Upper lobe of left lung (tissue), 6 donors: ENCODE measurements around the gene PAK4. TPM values are rescaled to one million over a fixed set of nuclear protein-coding genes. Genes with fewer than 3 reads are reported as not detected.

ENCODE experiments used
- ATAC-seq, 2 donors: fragments of 200-7000 bp; cut with Tn5 transposase; one replicate each; pipeline ENCODE4 v1.9.1; 2022; ENCODE audit warnings: mild to moderate bottlenecking in 2 of 2, moderate library complexity in 2 of 2; ENCODE audit not compliant: low FRiP score in 2 of 2
- DNase-seq, 2 donors: peaks; one replicate each; pipeline ENCODE4 v3.0.0-alpha.2; 2019 to 2020
- H3K27ac ChIP-seq, 4 donors: fragments of 200-600 bp; sonication (generic); one replicate each; pipeline ENCODE4 v1.5.1; 2016 to 2019
- H3K27me3 ChIP-seq, 4 donors: fragments of 200-600 bp; sonication (generic); one replicate each; pipeline ENCODE4 v1.5.1; 2017 to 2019
- H3K36me3 ChIP-seq, 4 donors: fragments of 200-600 bp; sonication (generic); one replicate each; pipeline ENCODE4 v1.5.1; 2016 to 2019
- H3K4me1 ChIP-seq, 4 donors: fragments of 200-600 bp; sonication (generic); one replicate each; pipeline ENCODE4 v1.5.1; 2018 to 2019
- H3K4me3 ChIP-seq, 4 donors: fragments of 200-600 bp; sonication (generic); one replicate each; pipeline ENCODE4 v1.5.1; 2017 to 2019; ENCODE audit warnings: mild to moderate bottlenecking in 2 of 4, moderate library complexity in 1 of 4
- H3K9me3 ChIP-seq, 4 donors: fragments of 200-600 bp; sonication (generic); one replicate each; pipeline ENCODE4 v1.5.1; 2018 to 2019
- EP300 ChIP-seq, 4 donors: sonication (generic); formaldehyde crosslinking; IDR thresholded peaks; one replicate each; pipeline ENCODE4 v1.5.1; 2017; ENCODE audit warnings: antibody characterized with exemption in 4 of 4, control low read depth in 2 of 4
- POLR2A ChIP-seq, 4 donors: fragments of 450-650 bp; IDR thresholded peaks; one replicate each; pipeline ENCODE4 v1.5.1; 2016 to 2017; ENCODE audit warnings: antibody characterized with exemption in 4 of 4, mild to moderate bottlenecking in 2 of 4
- POLR2AphosphoS5 ChIP-seq, 2 donors: sonication (generic); formaldehyde crosslinking; IDR thresholded peaks; one replicate each; pipeline ENCODE4 v1.5.1; 2017; ENCODE audit warnings: antibody characterized with exemption in 2 of 2
- WGBS, 2 donors: methylation state at CpG; one replicate each; pipeline ENCODE4 v1.1.5; 2017 to 2018; 5-methylcytosine and 5-hydroxymethylcytosine counted together
- total RNA-seq, 6 donors: library from RNA; depleted of rRNA in 4 of 6; stranded (reverse); fragments of >200 nt in 4 of 6; gene quantifications; one replicate each; pipeline versions ENCODE4 v1.1.0 to v1.2.1, GENCODE V29; 2016 to 2021
- TF ChIP-seq, protein P1 (sequence below), 6 experiments: fragments of 450-650 bp in 4 of 6; fragments of 200-600 bp in 2 of 6; sonication (generic) in 2 of 6; IDR thresholded peaks; one replicate each; pipeline ENCODE4 v1.5.1; 2016 to 2019; ENCODE audit warnings: antibody characterized with exemption in 6 of 6
- donor health status: DM: no; HTN: no; CAD: no; lungs with moderate emphysema.
- donor health status: DM: no; HTN: yes; CAD: no; lungs with severe emphysema.

The PAK4 gene
- total RNA-seq, 6 donors from 2014 or later: 23.4 to 88.2 (median 54.4) TPM

DNA sequence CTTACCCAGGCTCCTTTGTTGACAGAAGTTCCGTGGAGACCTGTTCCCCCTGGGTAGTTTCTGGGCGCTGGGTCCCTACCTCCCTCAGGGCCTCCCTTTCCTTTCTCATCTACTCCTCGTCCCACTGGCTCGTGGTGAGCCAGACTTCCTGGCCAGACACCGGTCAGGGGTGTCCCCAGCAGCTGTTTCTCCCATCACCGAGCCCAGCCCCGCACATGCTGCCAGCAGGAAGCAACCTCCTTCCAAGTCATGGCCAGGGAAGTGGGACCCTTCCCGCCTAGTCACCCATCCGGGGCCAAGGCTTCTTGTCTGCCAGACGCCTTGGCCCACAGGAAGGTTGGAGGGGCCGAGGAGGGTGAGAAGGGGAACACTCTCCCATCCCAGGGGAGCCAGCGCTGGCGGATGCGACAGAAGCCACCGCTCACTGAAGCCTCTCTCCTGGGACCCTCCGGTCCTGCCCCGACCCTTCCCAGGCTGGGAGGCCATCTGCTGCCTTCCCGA is 5.7 kb downstream of the PAK4 start:
- no peak overlapping the region for H3K4me3 ChIP-seq
- no peaks in the 10 kb centered on the region for H3K36me3 ChIP-seq
- peak overlapping the region; percentile 74 to 94 (median 84) for H3K27ac ChIP-seq
- DNase-seq: peak in 1 of 2 donors; percentile 42
- WGBS, 2 donors: 36 to 45% methylated on average over 14 to 18 of the region's 18 CpGs
- TF ChIP-seq POLR2A (IDR thresholded peaks at IDR 0.05): no peak
- peak; percentile 68 to 71 for TF ChIP-seq POLR2AphosphoS5 (IDR thresholded peaks at IDR 0.05)
- peak in 1 of 4 donors; percentile 28 for TF ChIP-seq EP300 (IDR thresholded peaks at IDR 0.05)
- H3K9me3 ChIP-seq: no peaks in the 10 kb centered on the region
- H3K27me3 ChIP-seq: no peaks in the 10 kb centered on the region
- peaks cover 79 to 88% (median 83%) of the 10 kb centered on the region in 4 donors for H3K4me1 ChIP-seq
- no peak for ATAC-seq

- TF ChIP-seq EP300 (IDR thresholded peaks at IDR 0.05): peak in 2 of 4 donors; percentile 71 to 92
- TF ChIP-seq, protein P1, sequence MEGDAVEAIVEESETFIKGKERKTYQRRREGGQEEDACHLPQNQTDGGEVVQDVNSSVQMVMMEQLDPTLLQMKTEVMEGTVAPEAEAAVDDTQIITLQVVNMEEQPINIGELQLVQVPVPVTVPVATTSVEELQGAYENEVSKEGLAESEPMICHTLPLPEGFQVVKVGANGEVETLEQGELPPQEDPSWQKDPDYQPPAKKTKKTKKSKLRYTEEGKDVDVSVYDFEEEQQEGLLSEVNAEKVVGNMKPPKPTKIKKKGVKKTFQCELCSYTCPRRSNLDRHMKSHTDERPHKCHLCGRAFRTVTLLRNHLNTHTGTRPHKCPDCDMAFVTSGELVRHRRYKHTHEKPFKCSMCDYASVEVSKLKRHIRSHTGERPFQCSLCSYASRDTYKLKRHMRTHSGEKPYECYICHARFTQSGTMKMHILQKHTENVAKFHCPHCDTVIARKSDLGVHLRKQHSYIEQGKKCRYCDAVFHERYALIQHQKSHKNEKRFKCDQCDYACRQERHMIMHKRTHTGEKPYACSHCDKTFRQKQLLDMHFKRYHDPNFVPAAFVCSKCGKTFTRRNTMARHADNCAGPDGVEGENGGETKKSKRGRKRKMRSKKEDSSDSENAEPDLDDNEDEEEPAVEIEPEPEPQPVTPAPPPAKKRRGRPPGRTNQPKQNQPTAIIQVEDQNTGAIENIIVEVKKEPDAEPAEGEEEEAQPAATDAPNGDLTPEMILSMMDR (IDR thresholded peaks at IDR 0.05): no peak
- TF ChIP-seq POLR2A (IDR thresholded peaks at IDR 0.05): no peak
- peak; percentile 67 to 68 for TF ChIP-seq POLR2AphosphoS5 (IDR thresholded peaks at IDR 0.05)
- Histone ChIP-seq H3K27me3 (no peaks in the 10 kb centered on the region), H3K4me1 (peaks cover 73 to 86% (median 80%) of the 10 kb centered on the region in 4 donors), H3K9me3 (no peaks in the 10 kb centered on the region), H3K27ac (peak overlapping the region; percentile 74 to 94 (median 84)), H3K36me3 (no peaks in the 10 kb centered on the region), H3K4me3 (no peak overlapping the region)
- no peak for DNase-seq
- 57 to 63% methylated on average over 20 of the region's 20 CpGs for WGBS, 2 donors
- no peak for ATAC-seq
Observed at GRCh38 chr19:39132344-39132969, 6.9 kb downstream of the PAK4 start.

GRCh38 chr19:39133431-39134270 is 8.1 kb downstream of the PAK4 start:
- WGBS, 2 donors: 22 to 34% methylated on average over 21 of the region's 23 CpGs
- ATAC-seq (peak; percentile 41 to 52), DNase-seq (peak; percentile 73 to 79)
- H3K36me3 ChIP-seq: no peaks in the 10 kb centered on the region
- no peak for TF ChIP-seq POLR2A (IDR thresholded peaks at IDR 0.05)
- peak in 1 of 2 donors; percentile 44 for TF ChIP-seq POLR2AphosphoS5 (IDR thresholded peaks at IDR 0.05)
- no peaks in the 10 kb centered on the region for H3K27me3 ChIP-seq
- peak overlapping the region; percentile 74 to 94 (median 84) for H3K27ac ChIP-seq
- H3K4me1 ChIP-seq: peaks cover 70 to 82% (median 73%) of the 10 kb centered on the region in 4 donors
- H3K9me3 ChIP-seq: no peaks in the 10 kb centered on the region
- peak overlapping the region in 2 of 4 donors; percentile 24 to 27 for H3K4me3 ChIP-seq

DNA sequence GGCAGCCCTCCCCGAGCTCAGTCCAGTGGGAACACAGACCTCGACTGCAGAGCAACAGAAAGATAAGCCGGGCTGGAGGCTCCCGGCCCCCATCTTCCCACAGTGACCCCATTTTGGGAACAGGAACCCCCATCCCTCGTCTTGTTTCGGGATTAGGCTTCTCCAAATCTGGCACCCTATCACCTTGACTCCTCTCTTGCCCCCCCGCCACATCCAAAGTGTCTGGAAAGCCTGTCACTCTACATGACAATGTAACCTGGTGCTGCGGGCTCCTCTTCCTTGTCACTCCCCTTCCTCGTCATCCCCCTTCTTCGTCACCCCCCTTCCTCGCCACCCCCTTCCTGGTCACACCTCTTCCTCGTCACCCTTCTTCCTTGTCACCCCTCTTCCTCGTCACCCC is 10.1 kb downstream of the PAK4 start:
- 84 to 85% methylated on average over 12 to 13 of the region's 13 CpGs for WGBS, 2 donors
- H3K27ac ChIP-seq: peak overlapping the region; percentile 36 to 94 (median 78)
- H3K27me3 ChIP-seq: no peaks in the 10 kb centered on the region
- DNase-seq (no peak), ATAC-seq (no peak)
- no peaks in the 10 kb centered on the region for H3K9me3 ChIP-seq
- H3K4me1 ChIP-seq: peaks cover 68 to 80% (median 71%) of the 10 kb centered on the region in 4 donors
- TF ChIP-seq EP300 (IDR thresholded peaks at IDR 0.05): no peak
- TF ChIP-seq POLR2A (IDR thresholded peaks at IDR 0.05): no peak
- no peak for TF ChIP-seq POLR2AphosphoS5 (IDR thresholded peaks at IDR 0.05)
- TF ChIP-seq, protein P1 (IDR thresholded peaks at IDR 0.05): no peak
- H3K36me3 ChIP-seq: no peaks in the 10 kb centered on the region
- H3K4me3 ChIP-seq: no peak overlapping the region

DNA sequence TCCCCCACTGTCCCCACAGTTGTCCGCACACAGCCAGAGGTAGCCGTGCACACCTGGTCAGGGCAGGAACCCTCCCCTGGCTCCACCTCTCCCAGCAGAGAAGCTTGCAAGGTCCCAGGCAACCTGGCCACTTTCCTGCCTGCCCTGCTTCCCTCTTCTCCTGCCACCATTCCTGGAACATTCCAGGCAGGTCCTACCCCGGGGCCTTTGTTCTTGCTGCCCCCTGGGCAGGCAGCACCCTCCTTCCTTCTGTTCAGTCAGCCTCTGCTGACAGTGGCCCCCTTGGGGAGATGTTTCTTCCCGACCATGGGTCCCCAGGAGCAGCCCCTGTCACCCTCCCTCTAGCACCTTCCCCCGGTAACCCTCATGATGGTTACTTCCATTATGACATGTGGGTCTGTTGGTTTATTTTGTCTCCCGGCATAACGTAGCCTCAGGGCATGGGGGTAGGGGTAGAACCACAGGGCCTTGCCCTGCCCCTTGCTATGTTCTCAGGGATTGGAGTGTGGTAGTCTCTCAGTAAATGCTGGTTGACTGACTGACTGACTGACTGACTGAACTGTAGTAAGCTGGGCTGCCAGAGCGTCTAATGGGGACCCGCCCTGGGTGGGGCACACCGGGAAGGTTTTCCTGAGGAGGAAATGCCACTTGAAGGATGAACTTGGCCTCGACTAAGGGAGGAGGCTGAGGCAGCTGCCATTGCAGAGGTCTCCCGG is 10.8 kb downstream of the PAK4 start:
- 56 to 64% methylated on average over 9 to 12 of the region's 12 CpGs for WGBS, 2 donors
- H3K36me3 ChIP-seq: no peaks in the 10 kb centered on the region
- H3K27ac ChIP-seq: peak overlapping the region; percentile 68 to 94 (median 80)
- DNase-seq: peak in 1 of 2 donors; percentile 45
- H3K9me3 ChIP-seq: no peaks in the 10 kb centered on the region
- H3K4me3 ChIP-seq: peak overlapping the region in 3 of 4 donors; percentile 23 to 47 (median 33)
- ATAC-seq: no peak
- peak; percentile 15 to 60 for TF ChIP-seq POLR2AphosphoS5 (IDR thresholded peaks at IDR 0.05)
- TF ChIP-seq, protein P1 (IDR thresholded peaks at IDR 0.05): no peak
- H3K4me1 ChIP-seq: peaks cover 64 to 73% (median 65%) of the 10 kb centered on the region in 4 donors
- no peaks in the 10 kb centered on the region for H3K27me3 ChIP-seq
